HFFc6 (cell line): ENCODE measurements around the gene UBE2QL1. TPM values are rescaled to one million over a fixed set of nuclear protein-coding genes. Genes with fewer than 3 reads are reported as not detected.

ENCODE experiments used
- DNase-seq: peaks from one replicate; pipeline ENCODE4 v3.0.0-alpha.2; 2018
- H3K27ac Mint-ChIP-seq: 2 replicates; pipeline ENCODE4 v1.8.0; 2020; ENCODE audit warnings: mild to moderate bottlenecking, mixed read lengths
- H3K27me3 Mint-ChIP-seq: 2 replicates; pipeline ENCODE4 v1.8.0; 2021; ENCODE audit warnings: mild to moderate bottlenecking, moderate library complexity, mixed read lengths; ENCODE audit not compliant: insufficient read depth
- H3K36me3 Mint-ChIP-seq: 2 replicates; pipeline ENCODE4 v1.8.0; 2021; ENCODE audit warnings: low read depth, mixed read lengths
- H3K4me1 Mint-ChIP-seq: 2 replicates; pipeline ENCODE4 v1.8.0; 2020; ENCODE audit warnings: low read depth, mixed read lengths
- H3K4me3 Mint-ChIP-seq: 2 replicates; pipeline ENCODE4 v1.8.0; 2020; ENCODE audit warnings: mild to moderate bottlenecking, moderate library complexity, mixed read lengths
- H3K9me3 Mint-ChIP-seq: 2 replicates; pipeline ENCODE4 v1.8.0; 2020; ENCODE audit warnings: mild to moderate bottlenecking, mixed read lengths
- CTCF ChIP-seq: fragments of 200-600 bp; sonication (generic); IDR thresholded peaks from 2 replicates; pipeline ENCODE4 v1.5.0; 2021; ENCODE audit warnings: antibody characterized with exemption, mild to moderate bottlenecking
- total RNA-seq, 6 experiments: library from RNA; stranded (reverse); fragmentation: NEBNext Ultra II Directional; extraction: Animal tissue kit (Norgen Biotek cat#: 25700); gene quantifications; 2 replicates in 1 of 6; 3 replicates in 5 of 6; pipeline ENCODE4 v1.2.3, GENCODE V29; 2021

UBE2QL1 gene
- total RNA-seq, 6 experiments from 2014 or later, result not detected

- no peak overlapping the region for H3K27ac Mint-ChIP-seq
- no peaks in the 10 kb centered on the region for H3K9me3 Mint-ChIP-seq
- TF ChIP-seq CTCF, result no peak
- H3K36me3 Mint-ChIP-seq, result no peaks in the 10 kb centered on the region
- peaks cover 18% of the 10 kb centered on the region for H3K27me3 Mint-ChIP-seq
- DNase-seq, result no peak
- peaks cover 6% of the 10 kb centered on the region for H3K4me1 Mint-ChIP-seq
- no peak overlapping the region for H3K4me3 Mint-ChIP-seq
Observed at GRCh38 chr5:6410421-6410820, 38.2 kb upstream of the UBE2QL1 start.

DNA sequence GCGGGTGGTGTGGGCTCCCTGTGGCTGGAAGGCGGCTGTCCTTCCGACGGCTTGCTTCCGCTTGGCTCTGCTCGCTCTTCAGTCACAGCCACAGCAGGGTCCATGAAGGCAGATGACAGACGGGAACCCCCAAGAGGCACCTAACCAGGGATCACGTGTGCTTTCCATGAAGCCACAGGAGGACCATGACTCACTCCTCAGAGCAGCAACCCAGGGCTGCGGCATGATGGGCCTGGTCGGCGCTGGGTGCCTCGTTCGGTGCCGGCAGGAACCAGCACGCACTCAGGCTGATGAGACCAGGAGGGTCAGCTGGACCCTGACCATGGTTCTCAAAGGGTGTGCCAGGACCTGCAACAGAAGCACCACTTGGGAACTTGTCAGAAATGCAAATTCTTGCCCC lies 37.5 kb upstream of the UBE2QL1 start:
- no peak for TF ChIP-seq CTCF
- H3K9me3 Mint-ChIP-seq, result no peaks in the 10 kb centered on the region
- H3K27ac Mint-ChIP-seq, result no peak overlapping the region

GRCh38 chr5:6412811-6413210 lies 35.8 kb upstream of the UBE2QL1 start:
- DNase-seq, result no peak
- no peak for TF ChIP-seq CTCF
- Mint-ChIP-seq H3K27ac (no peak overlapping the region), H3K9me3 (no peaks in the 10 kb centered on the region), H3K36me3 (no peaks in the 10 kb centered on the region), H3K4me1 (peaks cover 6% of the 10 kb centered on the region), H3K27me3 (peaks cover 26% of the 10 kb centered on the region), H3K4me3 (no peak overlapping the region)

More for the DNA sequence above, 37.5 kb upstream of the UBE2QL1 start:
- no peak for DNase-seq
- Mint-ChIP-seq H3K27me3 (peaks cover 22% of the 10 kb centered on the region), H3K4me1 (peaks cover 6% of the 10 kb centered on the region), H3K4me3 (no peak overlapping the region), H3K36me3 (no peaks in the 10 kb centered on the region)

- peaks cover 18% of the 10 kb centered on the region for H3K27me3 Mint-ChIP-seq
- DNase-seq, result no peak
- no peaks in the 10 kb centered on the region for H3K36me3 Mint-ChIP-seq
- no peak for TF ChIP-seq CTCF
- no peak overlapping the region for H3K4me3 Mint-ChIP-seq
- H3K27ac Mint-ChIP-seq, result no peak overlapping the region
- H3K4me1 Mint-ChIP-seq, result peaks cover 17% of the 10 kb centered on the region
- no peaks in the 10 kb centered on the region for H3K9me3 Mint-ChIP-seq
Observed at GRCh38 chr5:6417657-6418056, 31.0 kb upstream of the UBE2QL1 start.

DNA sequence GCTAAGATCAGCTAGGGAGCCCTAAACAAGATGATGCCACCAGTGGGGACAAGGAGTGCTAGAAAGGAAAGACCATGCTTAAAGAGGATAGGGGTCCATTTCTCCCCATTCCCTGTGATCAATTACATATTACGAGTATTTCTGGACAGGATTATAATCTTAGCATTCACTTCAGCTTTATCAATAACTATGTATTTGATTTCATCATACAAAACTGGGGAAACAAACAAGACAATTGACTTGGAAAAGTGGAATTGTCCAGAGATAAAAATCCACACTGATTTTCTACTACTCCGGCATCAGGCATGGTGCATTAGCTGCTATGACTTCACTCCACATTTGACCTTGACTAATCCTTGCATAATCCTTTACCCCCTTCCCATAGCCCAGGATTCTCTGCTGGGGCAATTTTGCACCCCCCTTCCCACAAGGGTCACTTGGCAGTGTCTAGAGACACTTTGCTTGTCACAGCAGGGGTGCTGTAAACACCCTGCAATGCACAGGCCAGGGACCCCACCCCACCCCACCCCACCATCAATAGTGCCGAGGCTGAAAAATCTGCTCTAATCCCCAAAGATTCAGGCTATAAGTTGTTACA lies 29.9 kb upstream of the UBE2QL1 start:
- no peak for DNase-seq
- Mint-ChIP-seq H3K9me3 (no peaks in the 10 kb centered on the region), H3K4me3 (no peak overlapping the region), H3K27ac (no peak overlapping the region), H3K36me3 (no peaks in the 10 kb centered on the region), H3K4me1 (peaks cover 22% of the 10 kb centered on the region), H3K27me3 (peaks cover 13% of the 10 kb centered on the region)
- no peak for TF ChIP-seq CTCF
